ENCODE data around the gene MOBP. TPM values are rescaled to one million over a fixed set of nuclear protein-coding genes. Genes with fewer than 3 reads are reported as not detected.

The MOBP gene
- total and polyA plus RNA-seq, 2 of the 8 experiments (the other 6 are each of a cell fraction or from before 2014, with no cell fraction given) = 0.06 to 0.50 TPM

- Histone ChIP-seq H3K23me2 (ENCODE audit: low read depth, low read length) (no peaks in the 10 kb centered on the region; the same call in 1 of the 2 replicates), H3K79me2 (ENCODE audit: control insufficient read depth in 1 of 2, insufficient read depth in 2 of 2, low read length in 2 of 2) (no peaks in the 10 kb centered on the region), H3K36me3 (ENCODE audit: control insufficient read depth in 2 of 4, insufficient read depth in 4 of 4, low read length in 3 of 4) (0 out of 8 replicates have a peak, but pooled peaks cover 0 to 2% (median 0%) of the 10 kb centered on the region in 4 experiments), H3K27me3 (replicated peaks in 1 of 4; ENCODE audit: control insufficient read depth in 3 of 4, extremely low read depth in 1 of 4, insufficient read depth in 3 of 4, low read length in 3 of 4) (peaks cover 4 to 13% (median 8%) of the 10 kb centered on the region in 4 experiments; a peak in 5 of 7 replicates), H2BK15ac (ENCODE audit: low read length) (no peak overlapping the region), H3K18ac (ENCODE audit: extremely low read depth, low read length) (no peak overlapping the region), H3K56ac (replicated peaks; ENCODE audit: insufficient read length, low read depth, low read length) (no peak overlapping the region), H3K9me3 (ENCODE audit: insufficient read depth in 2 of 2, low read depth in 1 of 2, low read length in 1 of 2) (peaks cover 0 to 2% of the 10 kb centered on the region in 2 experiments; a peak in 1 of 4 replicates), H2AK5ac (ENCODE audit: low read depth, low read length) (no peak overlapping the region), H3K27ac (ENCODE audit: low read depth, low read length) (no peak overlapping the region), H3K4me2 (ENCODE audit: insufficient read depth in 1 of 2, low read depth in 2 of 2, low read length in 2 of 2) (no peak overlapping the region), H3K79me1 (ENCODE audit: low read depth, low read length) (no peaks in the 10 kb centered on the region), H2BK12ac (ENCODE audit: low read depth, low read length) (no peak overlapping the region), H3K23ac (ENCODE audit: insufficient read length) (no peak overlapping the region), H3K14ac (ENCODE audit: insufficient read length) (no peak overlapping the region), H4K20me1 (replicated peaks in 1 of 2; ENCODE audit: control insufficient read depth in 1 of 2, insufficient read depth in 2 of 2, low read length in 2 of 2) (no peaks in the 10 kb centered on the region), H3K4ac (replicated peaks; ENCODE audit: insufficient read length, low read depth, low read length) (no peak overlapping the region), H2BK120ac (replicated peaks; ENCODE audit: low read depth, low read length) (no peak overlapping the region), H4K8ac (ENCODE audit: extremely low read depth, insufficient read depth, low read length) (no peak overlapping the region), H2BK20ac (ENCODE audit: low read length) (no peak overlapping the region), H2AFZ (ENCODE audit: low read length) (0 out of 2 replicates have a peak overlapping the region, but pooled peaks have one; percentile 6), H4K91ac (replicated peaks; ENCODE audit: insufficient read length, low read length) (no peak overlapping the region), H4K5ac (ENCODE audit: insufficient read length, low read depth, low read length) (no peak overlapping the region), H3K4me1 (replicated peaks in 1 of 4; ENCODE audit: control insufficient read depth in 3 of 4, insufficient read depth in 4 of 4, low read length in 3 of 4) (peaks cover 0 to 12% (median 4%) of the 10 kb centered on the region in 4 experiments; a peak in 6 of 7 replicates), H2BK5ac (ENCODE audit: low read depth, low read length) (no peak overlapping the region), H3K4me3 (ENCODE audit: extremely low read depth in 1 of 4, insufficient read depth in 2 of 4, low read depth in 3 of 4, low read length in 4 of 4) (no peak overlapping the region), H3K9ac (replicated peaks in 1 of 4; ENCODE audit: extremely low read depth in 1 of 4, low read depth in 3 of 4, low read length in 3 of 4) (no peak overlapping the region)
- CTCF ChIA-PET (ENCODE audit: partially characterized antibody) = interaction anchor here (0.6 to 1.2 kb wide), 5 partner anchors 8 to 731 kb away, joined by 3 to 11 read pairs (median 3); no protein-coding TSS in a partner anchor
- WGBS, 2 experiments (ENCODE audit: extremely low coverage in 1 of 2, insufficient coverage in 1 of 2, insufficient read length in 1 of 2, insufficient replicate concordance in 2 of 2, low coverage in 1 of 2, low lambda C conversion rate in 2 of 2, missing lambda C conversion rate in 1 of 2) = 92% methylated on average over 1 of the region's 1 CpG; no CpG with 5 or more reads in 1 of the 2 experiments
- POLR2A ChIA-PET (ENCODE audit: partially characterized antibody) = interaction anchor here (0.7 kb wide), 1 partner anchor 91 kb away, joined by 3 read pairs; no protein-coding TSS in a partner anchor
- no peak for TF ChIP-seq POLR2AphosphoS5 (IDR thresholded peaks at IDR 0.05; ENCODE audit: low read depth, low read length)
- no peak for TF ChIP-seq KDM5A (IDR thresholded peaks at IDR 0.05; ENCODE audit: low read length)
- TF ChIP-seq TBP (IDR thresholded peaks at IDR 0.05; ENCODE audit: low read depth, low read length) = no peak
- FAIRE-seq (no peak), DNase-seq (ENCODE audit: low read depth in 1 of 2, low spot score in 2 of 2) (no peak)
Measured at GRCh38 chr3:39506863-39507262, 39.4 kb downstream of the MOBP start.

All from H1 (cell line).